IMR-90 (cell line): ENCODE data around the gene CDHR1. TPM values are rescaled to one million over a fixed set of nuclear protein-coding genes. Genes with fewer than 3 reads are reported as not detected.

Experiments used
- ATAC-seq: fragments of 200-7000 bp; cut with Tn5 transposase; 2 replicates; pipeline ENCODE4 v1.9.1; 2020; ENCODE audit warnings: low read depth, mild to moderate bottlenecking, moderate library complexity
- BruUV-seq: library from RNA; stranded (reverse); fragments of 400-500 nt; replicated peaks from 2 replicates; lab custom pipeline; 2021; lab: Mats Ljungman, UMichigan
- CTCF ChIA-PET: fragments of 300-600 bp; formaldehyde crosslinking; extraction: SDS; loops from one replicate; lab custom pipeline; 2021; ENCODE audit warnings: antibody characterized with exemption; lab: Yijun Ruan, JAX
- POLR2A ChIA-PET: fragments of 300-600 bp; sonication (Branson Sonifier 250); formaldehyde crosslinking; loops from one replicate; lab custom pipeline; 2022; ENCODE audit warnings: antibody characterized with exemption; ENCODE audit not compliant: unreplicated experiment; lab: Charles Lee
- DNase-seq: peaks from one replicate; pipeline ENCODE4 v3.0.0; 2013
- H2AFZ ChIP-seq: replicated peaks from 2 replicates; pipeline ENCODE3; 2013; ENCODE audit warnings: low read length, mild to moderate bottlenecking; ENCODE audit not compliant: poor library complexity
- H2AK5ac ChIP-seq: 2 replicates; pipeline ENCODE4 v1.6.1; 2013; ENCODE audit warnings: low read depth, low read length, inconsistent platforms
- H2AK9ac ChIP-seq: replicated peaks from 2 replicates; pipeline ENCODE3; 2013; ENCODE audit warnings: mild to moderate bottlenecking, low read depth, low read length, moderate library complexity; ENCODE audit not compliant: poor library complexity
- H2BK120ac ChIP-seq: 2 replicates; pipeline ENCODE4 v1.6.1; 2013; ENCODE audit warnings: low read depth, low read length, inconsistent platforms
- H2BK15ac ChIP-seq: 3 replicates; pipeline ENCODE4 v1.6.1; 2013; ENCODE audit warnings: low read depth, low read length, inconsistent platforms
- H2BK20ac ChIP-seq: 2 replicates; pipeline ENCODE4 v1.6.1; 2013; ENCODE audit warnings: low read depth, mild to moderate bottlenecking, inconsistent platforms, low read length, moderate library complexity
- H2BK5ac ChIP-seq: 2 replicates; pipeline ENCODE4 v1.6.1; 2013; ENCODE audit warnings: mild to moderate bottlenecking, low read depth, low read length, inconsistent platforms; ENCODE audit not compliant: poor library complexity, severe bottlenecking
- H3K14ac ChIP-seq: replicated peaks from 2 replicates; pipeline ENCODE4 v1.6.1; 2013; ENCODE audit warnings: low read depth, low read length, inconsistent platforms
- H3K18ac ChIP-seq: 2 replicates; pipeline ENCODE4 v1.6.1; 2013; ENCODE audit warnings: low read depth, low read length, control low read depth
- H3K23ac ChIP-seq: 2 replicates; pipeline ENCODE4 v1.6.1; 2013; ENCODE audit warnings: low read depth, low read length, inconsistent platforms
- H3K27ac ChIP-seq: 2 replicates; pipeline ENCODE4 v1.5.1; 2013; ENCODE audit warnings: mild to moderate bottlenecking, control low read depth, low read length; ENCODE audit not compliant: insufficient read depth
- H3K27me3 ChIP-seq: 2 replicates; pipeline ENCODE4 v1.6.1; 2013; ENCODE audit warnings: low read length; ENCODE audit not compliant: control insufficient read depth, insufficient read depth
- H3K36me3 ChIP-seq: 2 replicates; pipeline ENCODE4 v1.6.1; 2013; ENCODE audit warnings: low read length, mixed read lengths; ENCODE audit not compliant: control insufficient read depth, insufficient read depth
- H3K4ac ChIP-seq: 2 replicates; pipeline ENCODE4 v1.6.1; 2013; ENCODE audit warnings: low read depth, low read length, inconsistent platforms
- H3K4me1 ChIP-seq: 2 replicates; pipeline ENCODE4 v1.6.1; 2013; ENCODE audit warnings: low read length, mixed read lengths; ENCODE audit not compliant: control insufficient read depth, insufficient read depth
- H3K4me2 ChIP-seq: 2 replicates; pipeline ENCODE4 v1.6.1; 2013; ENCODE audit warnings: low read depth, mild to moderate bottlenecking, control low read depth, low read length, moderate library complexity
- H3K4me3 ChIP-seq: 2 replicates; pipeline ENCODE4 v1.5.1; 2013; ENCODE audit warnings: low read depth, mild to moderate bottlenecking, control low read depth, low read length, moderate library complexity; ENCODE audit not compliant: insufficient read depth
- H3K56ac ChIP-seq: 2 replicates; pipeline ENCODE4 v1.6.1; 2013; ENCODE audit warnings: low read length, inconsistent platforms; ENCODE audit not compliant: insufficient read depth; ENCODE audit errors: extremely low read depth
- H3K79me1 ChIP-seq, 2 experiments: 2 replicates each; pipeline ENCODE4 v1.6.1; 2013; ENCODE audit warnings: low read length in 2 of 2, inconsistent platforms in 1 of 2, low read depth in 1 of 2
- H3K9ac ChIP-seq: 2 replicates; pipeline ENCODE4 v1.6.1; 2013; ENCODE audit warnings: low read depth, low read length, control low read depth
- H3K9me1 ChIP-seq: 2 replicates; pipeline ENCODE4 v1.6.1; 2013; ENCODE audit warnings: low read length, inconsistent platforms; ENCODE audit not compliant: insufficient read depth
- H3K9me3 ChIP-seq: 2 replicates; pipeline ENCODE4 v1.6.1; 2013; ENCODE audit warnings: low read length; ENCODE audit not compliant: control insufficient read depth, insufficient read depth
- H4K20me1 ChIP-seq: 2 replicates; pipeline ENCODE4 v1.6.1; 2013; ENCODE audit warnings: low read length, inconsistent platforms; ENCODE audit not compliant: insufficient read depth
- H4K5ac ChIP-seq: 2 replicates; pipeline ENCODE4 v1.6.1; 2013; ENCODE audit warnings: mild to moderate bottlenecking, low read depth, low read length, control low read depth
- H4K8ac ChIP-seq, 2 experiments: 2 replicates each; pipeline ENCODE4 v1.6.1; 2013; ENCODE audit warnings: low read depth in 2 of 2, low read length in 2 of 2, control low read depth in 1 of 2, inconsistent platforms in 1 of 2
- H4K91ac ChIP-seq: 2 replicates; pipeline ENCODE4 v1.6.1; 2013; ENCODE audit warnings: low read depth, low read length, inconsistent platforms; ENCODE audit not compliant: insufficient read depth
- BHLHE40 ChIP-seq: fragments of 150-350 bp; IDR thresholded peaks from 2 replicates; pipeline ENCODE4 v1.6.1; 2016; ENCODE audit warnings: mild to moderate bottlenecking, low read depth, low read length
- WGBS, 2 experiments: methylation state at CpG; one replicate each; pipeline versions ENCODE4 v1.1.5 to v1.1.7; 2013; ENCODE audit warnings: missing lambda C conversion rate in 2 of 2; ENCODE audit not compliant: insufficient read length in 1 of 2; ENCODE audit errors: extremely low coverage in 2 of 2; 5-methylcytosine and 5-hydroxymethylcytosine counted together
- dilution Hi-C: fragments of 300-500 bp; cut with HindIII; formaldehyde crosslinking; loops from one replicate; pipeline ENCODE4 v1.14.3; 2018; ENCODE audit warnings: low sequenced_read_pairs; ENCODE audit not compliant: unreplicated experiment
- in situ Hi-C: fragments of 300-500 bp; cut with MboI; formaldehyde crosslinking; loops from 3 replicates; pipeline ENCODE4 v1.14.3; 2019; ENCODE audit warnings: low sequenced_read_pairs, inconsistent platforms, mixed read lengths
- intact Hi-C: fragments of 100-400 bp; cut with micrococcal nuclease; formaldehyde crosslinking; loops from 2 replicates; pipeline ENCODE4 v1.10.0; 2022
- polyA plus RNA-seq, 3 experiments: library from polyadenylated mRNA; depleted of rRNA; stranded (reverse); fragments of >200 nt; gene quantifications; 2 replicates each; pipeline ENCODE4 v1.2.3, GENCODE V29; 2012; ENCODE audit warnings: low replicate concordance in 1 of 3
- total RNA-seq: library from RNA; depleted of rRNA; stranded (reverse); fragments of >200 nt; gene quantifications from 2 replicates; pipeline ENCODE4 v1.2.3, GENCODE V29; 2012

The CDHR1 gene
- total and polyA plus RNA-seq, 2 of the 4 experiments (the other 2 are of a cell fraction), result not detected

DNA sequence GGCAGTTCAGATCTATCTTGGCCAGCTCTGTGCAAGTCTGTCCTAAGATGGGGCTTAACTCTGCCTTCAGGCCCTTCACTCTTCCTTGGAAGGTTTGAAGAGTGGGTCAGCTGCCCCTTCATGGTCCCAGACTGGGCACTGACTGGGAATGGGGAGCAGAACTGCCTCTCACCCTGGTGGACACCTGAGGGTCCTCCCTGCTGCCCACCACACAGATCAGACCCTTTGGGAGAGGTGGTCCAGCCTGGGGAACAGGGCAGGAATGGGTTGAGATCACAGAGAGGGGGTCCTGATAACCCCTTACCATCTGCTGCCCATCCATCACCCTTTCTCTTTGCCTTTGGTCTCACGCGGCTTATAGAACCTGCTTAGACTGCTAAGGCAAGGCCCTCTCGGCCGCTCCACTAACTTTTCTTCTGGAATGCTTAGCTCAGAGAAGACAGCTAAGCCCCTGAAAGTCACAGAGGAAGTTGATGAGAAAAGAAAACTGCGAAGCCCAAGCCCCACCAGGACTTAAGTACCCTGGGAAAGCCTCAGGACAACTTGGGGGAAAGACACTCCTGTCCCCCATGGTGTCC lies 402 bp upstream of the CDHR1 start:
- Histone ChIP-seq H2BK5ac (no peak overlapping the region), H3K56ac (no peak overlapping the region), H3K27me3 (peaks cover 52% of the 10 kb centered on the region), H2BK120ac (no peak overlapping the region), H4K20me1 (no peaks in the 10 kb centered on the region), H3K27ac (no peak overlapping the region), H3K4me3 (no peak overlapping the region), H2BK15ac (no peak overlapping the region), H3K18ac (no peak overlapping the region), H2BK20ac (no peak overlapping the region), H3K9ac (no peak overlapping the region), H3K9me1 (no peaks in the 10 kb centered on the region), H4K5ac (no peak overlapping the region), H2AK5ac (no peak overlapping the region), H3K14ac (no peak overlapping the region), H3K36me3 (no peaks in the 10 kb centered on the region), H3K23ac (no peak overlapping the region), H4K8ac (no peak overlapping the region), H2AFZ (peak overlapping the region; percentile 58), H3K4me1 (peaks cover 2% of the 10 kb centered on the region; the same call in 1 of the 2 replicates), H2AK9ac (no peak overlapping the region), H3K4me2 (no peak overlapping the region), H4K91ac (no peak overlapping the region), H3K9me3 (no peaks in the 10 kb centered on the region), H3K79me1 (no peaks in the 10 kb centered on the region), H3K4ac (no peak overlapping the region)
- DNase-seq, result no peak
- intact Hi-C loops, result no loop called here
- CTCF ChIA-PET, result no interaction called here
- dilution Hi-C loops, result no loop called here
- POLR2A ChIA-PET, result no interaction called here
- in situ Hi-C loops, result no loop called here
- ATAC-seq, result no peak; the same call in 1 of the 2 replicates
- TF ChIP-seq BHLHE40, result no peak
- BruUV-seq, result no TSS peak
- no CpG with 5 or more reads among the region's 5 CpGs for WGBS, 2 experiments
